ENCODE measurements around the gene SLC39A10.

Gene SLC39A10

GRCh38 chr2:195711478-195711877, 54.5 kb downstream of the SLC39A10 start:
- H3K36me3 ChIP-seq (ENCODE audit: control insufficient read depth, insufficient read depth, low read length), result no peaks in the 10 kb centered on the region
- no peaks in the 10 kb centered on the region for H3K4me1 ChIP-seq (ENCODE audit: control insufficient read depth, insufficient read depth, low read length)
- H3K9ac ChIP-seq (ENCODE audit: low read length), result no peak overlapping the region
- no peaks in the 10 kb centered on the region for H3K9me3 ChIP-seq (ENCODE audit: control insufficient read depth, low read length)
- H3K4me3 ChIP-seq (ENCODE audit: low read length), result no peak overlapping the region
- no peaks in the 10 kb centered on the region for H3K27me3 ChIP-seq (ENCODE audit: control insufficient read depth, insufficient read depth, low read length)

DNA sequence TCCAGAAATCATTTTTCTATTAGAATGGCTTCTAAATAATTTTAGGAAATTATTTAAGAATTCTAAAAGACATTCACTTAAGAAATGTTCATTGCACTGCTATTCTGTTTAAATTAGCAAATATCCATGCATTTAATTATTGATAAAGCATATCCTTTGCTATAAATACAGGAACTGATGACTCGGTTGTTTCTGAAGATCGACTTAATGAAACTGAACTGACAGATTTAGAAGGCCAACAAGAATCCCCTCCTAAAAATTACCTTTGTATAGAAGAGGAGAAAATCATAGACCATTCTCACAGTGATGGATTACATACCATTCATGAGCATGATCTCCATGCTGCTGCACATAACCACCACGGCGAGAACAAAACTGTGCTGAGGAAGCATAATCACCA, 59.4 kb downstream of the SLC39A10 start:
- Histone ChIP-seq H3K4me3 (ENCODE audit: low read length) (no peak overlapping the region), H3K9me3 (ENCODE audit: control insufficient read depth, low read length) (no peaks in the 10 kb centered on the region), H3K4me1 (ENCODE audit: control insufficient read depth, insufficient read depth, low read length) (no peaks in the 10 kb centered on the region), H3K9ac (ENCODE audit: low read length) (no peak overlapping the region), H3K27me3 (ENCODE audit: control insufficient read depth, insufficient read depth, low read length) (no peaks in the 10 kb centered on the region), H3K36me3 (ENCODE audit: control insufficient read depth, insufficient read depth, low read length) (no peaks in the 10 kb centered on the region)

GRCh38 chr2:195721042-195721441, 64.0 kb downstream of the SLC39A10 start:
- Histone ChIP-seq H3K4me1 (ENCODE audit: control insufficient read depth, insufficient read depth, low read length) (no peaks in the 10 kb centered on the region), H3K36me3 (ENCODE audit: control insufficient read depth, insufficient read depth, low read length) (no peaks in the 10 kb centered on the region), H3K9ac (ENCODE audit: low read length) (no peak overlapping the region), H3K4me3 (ENCODE audit: low read length) (no peak overlapping the region), H3K9me3 (ENCODE audit: control insufficient read depth, low read length) (no peaks in the 10 kb centered on the region), H3K27me3 (ENCODE audit: control insufficient read depth, insufficient read depth, low read length) (no peaks in the 10 kb centered on the region)

DNA sequence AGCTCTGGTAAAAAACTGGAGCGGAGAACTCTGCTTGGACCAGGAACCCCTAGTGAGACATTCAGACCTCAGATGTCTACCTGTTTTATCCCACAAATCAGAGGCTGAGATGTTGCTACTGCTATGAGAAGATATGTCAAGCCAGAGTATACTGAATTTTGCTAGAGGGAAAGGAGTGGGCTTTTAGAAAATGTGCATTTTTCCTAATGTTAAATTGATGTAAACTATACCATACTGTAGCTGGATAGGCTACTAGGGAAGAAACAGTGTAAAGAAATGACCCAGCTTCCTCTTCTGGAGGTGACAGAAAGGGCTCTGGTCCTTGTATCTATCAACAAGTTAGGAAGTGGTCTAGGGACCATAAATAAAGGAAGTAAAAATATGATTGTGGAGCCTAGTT, 65.0 kb downstream of the SLC39A10 start:
- H3K27me3 ChIP-seq (ENCODE audit: control insufficient read depth, insufficient read depth, low read length), result no peaks in the 10 kb centered on the region
- no peaks in the 10 kb centered on the region for H3K9me3 ChIP-seq (ENCODE audit: control insufficient read depth, low read length)
- no peak overlapping the region for H3K9ac ChIP-seq (ENCODE audit: low read length)
- no peaks in the 10 kb centered on the region for H3K36me3 ChIP-seq (ENCODE audit: control insufficient read depth, insufficient read depth, low read length)
- H3K4me3 ChIP-seq (ENCODE audit: low read length), result no peak overlapping the region
- H3K4me1 ChIP-seq (ENCODE audit: control insufficient read depth, insufficient read depth, low read length), result no peaks in the 10 kb centered on the region

GRCh38 chr2:195727106-195727505, 70.1 kb downstream of the SLC39A10 start:
- H3K9ac ChIP-seq (ENCODE audit: low read length), result no peak overlapping the region
- no peaks in the 10 kb centered on the region for H3K4me1 ChIP-seq (ENCODE audit: control insufficient read depth, insufficient read depth, low read length)
- H3K4me3 ChIP-seq (ENCODE audit: low read length), result no peak overlapping the region
- H3K36me3 ChIP-seq (ENCODE audit: control insufficient read depth, insufficient read depth, low read length), result no peaks in the 10 kb centered on the region
- H3K9me3 ChIP-seq (ENCODE audit: control insufficient read depth, low read length), result no peaks in the 10 kb centered on the region
- no peaks in the 10 kb centered on the region for H3K27me3 ChIP-seq (ENCODE audit: control insufficient read depth, insufficient read depth, low read length)

GRCh38 chr2:195730912-195731311, 73.9 kb downstream of the SLC39A10 start:
- H3K9ac ChIP-seq (ENCODE audit: low read length), result no peak overlapping the region
- no peaks in the 10 kb centered on the region for H3K27me3 ChIP-seq (ENCODE audit: control insufficient read depth, insufficient read depth, low read length)
- H3K36me3 ChIP-seq (ENCODE audit: control insufficient read depth, insufficient read depth, low read length), result no peaks in the 10 kb centered on the region

GRCh38 chr2:195732574-195732973, 75.5 kb downstream of the SLC39A10 start:
- no peak overlapping the region for H3K4me3 ChIP-seq (ENCODE audit: low read length)
- H3K27me3 ChIP-seq (ENCODE audit: control insufficient read depth, insufficient read depth, low read length), result no peaks in the 10 kb centered on the region
- no peaks in the 10 kb centered on the region for H3K4me1 ChIP-seq (ENCODE audit: control insufficient read depth, insufficient read depth, low read length)
- H3K36me3 ChIP-seq (ENCODE audit: control insufficient read depth, insufficient read depth, low read length), result no peaks in the 10 kb centered on the region
- H3K9me3 ChIP-seq (ENCODE audit: control insufficient read depth, low read length), result no peaks in the 10 kb centered on the region
- H3K9ac ChIP-seq (ENCODE audit: low read length), result no peak overlapping the region

More at GRCh38 chr2:195730912-195731311, 73.9 kb downstream of the SLC39A10 start:
- no peak overlapping the region for H3K4me3 ChIP-seq (ENCODE audit: low read length)
- no peaks in the 10 kb centered on the region for H3K9me3 ChIP-seq (ENCODE audit: control insufficient read depth, low read length)
- no peaks in the 10 kb centered on the region for H3K4me1 ChIP-seq (ENCODE audit: control insufficient read depth, insufficient read depth, low read length)

- Histone ChIP-seq H3K9me3 (ENCODE audit: control insufficient read depth, low read length) (no peaks in the 10 kb centered on the region), H3K4me1 (ENCODE audit: control insufficient read depth, insufficient read depth, low read length) (no peaks in the 10 kb centered on the region), H3K9ac (ENCODE audit: low read length) (no peak overlapping the region), H3K36me3 (ENCODE audit: control insufficient read depth, insufficient read depth, low read length) (no peaks in the 10 kb centered on the region), H3K4me3 (ENCODE audit: low read length) (no peak overlapping the region), H3K27me3 (ENCODE audit: control insufficient read depth, insufficient read depth, low read length) (no peaks in the 10 kb centered on the region)
Measured at GRCh38 chr2:195733831-195734230, 76.8 kb downstream of the SLC39A10 start.

DNA sequence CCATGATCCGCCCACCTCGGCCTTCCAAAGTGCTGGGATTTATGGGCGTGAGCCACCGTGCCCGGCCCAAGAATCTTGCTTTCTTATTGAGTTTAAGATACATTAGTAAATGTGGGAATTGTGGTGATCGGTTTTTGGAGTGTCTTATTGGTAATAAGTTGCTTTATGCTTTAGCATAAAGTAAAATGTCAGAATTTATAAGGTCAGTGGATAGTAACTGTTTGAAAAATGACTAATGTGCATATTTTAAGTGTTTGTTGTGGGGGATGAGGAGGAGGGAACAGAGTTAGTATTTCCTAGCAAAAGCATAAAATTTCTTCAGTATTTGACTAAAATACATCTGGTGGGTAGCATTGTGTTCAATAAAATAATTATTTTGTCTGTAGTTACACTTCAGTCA, 77.4 kb downstream of the SLC39A10 start:
- no peak overlapping the region for H3K4me3 ChIP-seq (ENCODE audit: low read length)
- H3K4me1 ChIP-seq (ENCODE audit: control insufficient read depth, insufficient read depth, low read length), result no peaks in the 10 kb centered on the region
- no peaks in the 10 kb centered on the region for H3K36me3 ChIP-seq (ENCODE audit: control insufficient read depth, insufficient read depth, low read length)
- H3K9me3 ChIP-seq (ENCODE audit: control insufficient read depth, low read length), result no peaks in the 10 kb centered on the region
- no peaks in the 10 kb centered on the region for H3K27me3 ChIP-seq (ENCODE audit: control insufficient read depth, insufficient read depth, low read length)
- H3K9ac ChIP-seq (ENCODE audit: low read length), result no peak overlapping the region

GRCh38 chr2:195734931-195735330, 77.9 kb downstream of the SLC39A10 start:
- H3K27me3 ChIP-seq (ENCODE audit: control insufficient read depth, insufficient read depth, low read length), result no peaks in the 10 kb centered on the region
- no peak overlapping the region for H3K4me3 ChIP-seq (ENCODE audit: low read length)
- no peaks in the 10 kb centered on the region for H3K36me3 ChIP-seq (ENCODE audit: control insufficient read depth, insufficient read depth, low read length)
- no peak overlapping the region for H3K9ac ChIP-seq (ENCODE audit: low read length)
- no peaks in the 10 kb centered on the region for H3K9me3 ChIP-seq (ENCODE audit: control insufficient read depth, low read length)
- H3K4me1 ChIP-seq (ENCODE audit: control insufficient read depth, insufficient read depth, low read length), result no peaks in the 10 kb centered on the region

DNA sequence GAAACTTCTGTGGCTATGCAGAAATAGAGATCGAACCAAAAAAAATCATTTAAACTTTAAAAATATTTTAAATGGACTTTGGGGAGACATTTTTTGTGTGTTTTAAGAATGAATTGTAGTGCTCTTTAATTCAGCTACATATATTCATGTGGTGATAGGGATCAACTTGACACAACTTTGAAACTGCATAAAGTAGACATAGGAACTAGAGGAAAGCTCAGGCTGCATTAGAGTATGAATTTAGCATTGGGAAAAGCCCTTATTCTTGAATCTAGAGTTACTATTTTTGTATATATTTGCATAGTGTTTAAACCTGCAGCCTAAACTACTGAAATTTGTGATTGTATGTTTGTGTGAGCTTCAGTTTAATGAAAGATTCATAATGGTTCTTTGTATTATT, 78.3 kb downstream of the SLC39A10 start:
- no peak overlapping the region for H3K9ac ChIP-seq (ENCODE audit: low read length)
- H3K4me1 ChIP-seq (ENCODE audit: control insufficient read depth, insufficient read depth, low read length), result no peaks in the 10 kb centered on the region
- no peaks in the 10 kb centered on the region for H3K36me3 ChIP-seq (ENCODE audit: control insufficient read depth, insufficient read depth, low read length)
- no peaks in the 10 kb centered on the region for H3K9me3 ChIP-seq (ENCODE audit: control insufficient read depth, low read length)
- no peak overlapping the region for H3K4me3 ChIP-seq (ENCODE audit: low read length)
- H3K27me3 ChIP-seq (ENCODE audit: control insufficient read depth, insufficient read depth, low read length), result no peaks in the 10 kb centered on the region

DNA sequence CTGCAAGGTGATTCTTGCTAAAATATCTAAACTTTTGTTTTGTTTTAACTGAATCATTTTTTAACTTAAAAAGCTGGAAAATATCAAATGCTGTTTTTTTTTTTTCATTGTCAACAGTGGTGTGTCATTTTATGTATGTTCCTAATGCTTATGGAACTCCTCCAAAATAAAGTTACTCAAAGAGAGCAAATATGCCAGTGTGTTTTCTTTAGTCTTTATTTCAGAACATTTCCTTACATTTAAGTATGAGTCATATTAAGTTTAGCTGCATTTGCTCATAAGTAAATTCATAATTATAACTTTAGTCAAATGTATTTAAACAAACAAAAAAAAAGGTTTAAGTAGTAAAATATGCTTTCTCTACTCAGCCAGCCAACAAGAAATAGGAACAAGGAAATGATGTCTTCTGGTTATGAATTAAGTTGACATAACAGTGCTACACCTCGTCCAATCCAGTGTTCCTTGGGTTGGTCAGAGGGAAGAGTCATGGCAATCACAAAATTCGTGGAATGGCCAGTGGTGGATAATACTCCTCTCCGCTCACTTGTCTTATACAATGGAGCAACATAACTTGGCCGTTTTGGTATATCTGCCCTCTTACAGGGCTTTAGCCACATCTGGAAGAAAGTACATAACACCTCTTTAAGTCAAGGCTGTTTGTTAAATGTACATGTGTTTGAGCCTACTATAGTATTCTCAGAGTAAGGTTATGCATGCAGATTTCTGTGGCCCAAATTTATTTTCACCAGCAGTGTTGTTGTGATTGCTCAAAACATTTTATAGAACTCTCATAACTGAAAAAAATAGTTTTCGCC, 80.7 kb downstream of the SLC39A10 start:
- no peak overlapping the region for H3K4me3 ChIP-seq (ENCODE audit: low read length)
- H3K9ac ChIP-seq (ENCODE audit: low read length), result no peak overlapping the region
- no peaks in the 10 kb centered on the region for H3K36me3 ChIP-seq (ENCODE audit: control insufficient read depth, insufficient read depth, low read length)
- peaks cover 1% of the 10 kb centered on the region for H3K4me1 ChIP-seq (ENCODE audit: control insufficient read depth, insufficient read depth, low read length)
- no peaks in the 10 kb centered on the region for H3K9me3 ChIP-seq (ENCODE audit: control insufficient read depth, low read length)
- no peaks in the 10 kb centered on the region for H3K27me3 ChIP-seq (ENCODE audit: control insufficient read depth, insufficient read depth, low read length)

GRCh38 chr2:195741191-195741590, 84.2 kb downstream of the SLC39A10 start:
- Histone ChIP-seq H3K27me3 (ENCODE audit: control insufficient read depth, insufficient read depth, low read length) (no peaks in the 10 kb centered on the region), H3K36me3 (ENCODE audit: control insufficient read depth, insufficient read depth, low read length) (no peaks in the 10 kb centered on the region), H3K9ac (ENCODE audit: low read length) (no peak overlapping the region), H3K4me1 (ENCODE audit: control insufficient read depth, insufficient read depth, low read length) (peaks cover 5% of the 10 kb centered on the region), H3K4me3 (ENCODE audit: low read length) (no peak overlapping the region), H3K9me3 (ENCODE audit: control insufficient read depth, low read length) (no peaks in the 10 kb centered on the region)
